HG03558 (cell line): ENCODE results near the gene PIBF1.
"Not testable (repeated sequence)": the region's sequence is repeated elsewhere in the genome, so short reads cannot be mapped to it uniquely, and the experiment has no call there.

ENCODE experiments used
- ATAC-seq: cut with Tn5 transposase; IDR thresholded peaks from one replicate; pipeline ENCODE4 v1.9.1; 2021; ENCODE audit warnings: moderate number of reproducible peaks; ENCODE audit not compliant: unreplicated experiment; ENCODE audit errors: extremely low read depth

The PIBF1 gene

DNA sequence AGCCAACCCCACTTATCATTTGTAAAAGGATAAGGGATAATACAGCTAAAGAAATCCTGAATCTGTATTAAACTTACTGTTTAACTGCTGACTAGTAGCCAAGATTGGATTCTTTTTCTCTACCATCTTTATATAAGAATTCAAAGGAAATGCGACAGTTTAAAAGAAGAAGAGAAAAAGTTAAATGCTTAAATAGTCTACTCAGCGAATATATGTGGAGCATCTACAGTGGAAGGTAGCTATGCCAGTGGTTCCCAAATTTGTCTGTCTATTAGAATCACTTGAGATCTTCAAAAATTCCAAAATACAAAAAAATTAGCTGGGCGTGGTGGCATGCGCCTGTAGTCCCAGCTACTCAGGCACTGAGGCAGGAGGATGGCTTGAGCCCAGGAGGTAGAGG is 216.1 kb downstream of the PIBF1 start:
- ATAC-seq = no peak

DNA sequence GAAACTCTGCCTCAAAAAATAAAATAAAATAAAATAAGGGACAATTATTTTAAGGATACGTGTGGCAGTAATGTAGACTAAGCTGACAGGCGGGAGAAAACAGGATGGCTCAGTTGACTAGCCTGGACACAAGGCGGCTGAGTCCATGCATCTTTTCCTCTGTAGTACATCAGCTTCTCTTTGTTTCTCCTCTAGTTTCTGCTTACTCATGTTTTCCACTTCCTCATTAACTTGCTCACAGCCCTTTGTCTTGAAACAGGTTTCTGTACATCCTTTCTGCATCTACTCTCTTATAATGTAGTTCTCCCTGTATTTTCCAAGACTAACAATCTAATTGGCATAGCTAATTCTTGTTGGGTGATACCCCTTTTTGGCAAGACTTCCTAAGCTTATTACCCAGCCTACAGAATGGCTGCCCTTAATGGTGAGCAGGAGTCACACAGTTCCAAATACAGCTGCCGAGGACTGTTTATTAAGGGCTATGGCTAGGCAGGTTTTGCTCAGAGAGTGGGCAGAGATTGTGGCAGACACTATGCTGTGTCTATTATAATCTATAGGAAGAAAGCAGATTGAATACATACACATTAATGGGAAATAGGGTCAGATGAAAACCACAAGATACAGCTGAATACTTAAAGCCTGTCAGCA is 218.2 kb downstream of the PIBF1 start:
- peak; percentile 80 for ATAC-seq

DNA sequence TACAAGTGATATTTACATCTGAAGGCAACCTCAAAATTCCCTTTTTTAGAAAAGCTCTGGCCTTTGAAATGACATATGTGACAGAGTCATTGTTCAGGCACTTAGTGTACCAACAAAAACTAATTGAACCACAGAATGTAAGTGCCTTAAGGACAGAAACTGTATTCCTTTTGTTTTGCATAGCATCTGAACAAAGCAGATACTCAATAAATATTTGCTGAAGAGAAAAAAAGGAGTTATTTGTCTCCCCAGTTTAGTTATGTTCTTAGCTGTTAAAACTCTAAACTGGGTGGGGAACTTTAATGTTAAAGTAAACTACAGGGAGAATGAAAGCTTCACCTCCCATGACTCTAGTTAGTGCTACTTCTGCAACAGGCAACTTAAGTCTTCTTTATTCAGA is 220.0 kb downstream of the PIBF1 start:
- no peak for ATAC-seq

DNA sequence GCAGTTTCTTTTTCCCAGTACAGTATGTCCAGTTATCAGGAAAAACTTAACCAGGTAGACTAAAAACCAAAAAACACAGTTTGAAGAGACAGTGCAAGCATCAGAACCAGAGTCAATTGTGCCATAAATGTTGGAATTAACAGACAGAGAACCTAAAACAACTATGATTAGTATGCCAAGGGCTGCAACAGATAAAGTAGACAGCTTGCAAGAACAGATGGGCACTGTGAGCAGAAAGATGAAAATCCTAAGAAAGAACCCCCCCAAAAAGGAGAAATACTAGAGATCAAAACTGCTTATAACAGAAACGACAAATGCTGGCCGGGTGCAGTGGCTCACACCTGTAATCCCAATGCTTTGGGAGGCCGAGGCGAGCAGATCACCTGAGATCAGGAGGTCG is 229.8 kb downstream of the PIBF1 start:
- no peak for ATAC-seq

DNA sequence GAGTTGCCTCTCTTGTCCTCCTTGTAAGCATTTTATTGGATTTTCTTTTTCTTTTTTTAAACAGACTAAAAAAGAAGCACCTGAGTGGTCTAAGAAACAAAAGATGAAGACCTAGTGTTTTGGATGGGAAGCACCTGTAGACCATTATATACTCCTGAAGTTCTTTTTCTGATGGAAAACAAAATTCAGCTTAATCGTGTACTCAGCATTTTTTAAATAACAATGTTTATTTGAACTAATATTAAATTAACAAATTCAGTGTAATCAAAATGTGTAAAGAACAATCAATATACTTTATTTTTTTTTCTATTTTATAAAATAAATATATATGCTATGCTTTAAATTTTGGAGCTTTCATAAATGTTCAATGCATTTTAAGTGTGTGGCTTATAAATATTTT is 233.9 kb downstream of the PIBF1 start:
- ATAC-seq = no peak

DNA sequence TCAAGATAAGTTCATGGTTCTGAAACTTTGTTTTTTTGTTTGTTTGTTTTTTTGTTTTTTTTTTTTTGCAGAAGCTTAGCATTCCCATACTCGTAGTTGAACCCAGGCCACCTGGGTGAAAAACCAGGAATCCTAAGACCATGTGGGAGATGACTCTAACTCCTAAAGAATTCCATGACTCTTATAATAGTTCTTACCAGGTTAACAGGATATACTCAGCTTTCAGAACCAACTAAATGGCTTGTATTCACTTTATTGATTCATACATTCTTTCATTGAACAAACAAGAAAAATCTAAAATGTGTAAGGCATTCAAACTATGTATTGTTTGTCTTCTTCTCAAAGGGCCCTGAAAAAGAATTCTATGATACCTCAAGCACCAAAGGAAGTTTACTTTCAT is 236.4 kb downstream of the PIBF1 start:
- ATAC-seq = no peak

- no peak for ATAC-seq
These were observed 243.5 kb downstream of the PIBF1 start for GRCh38 chr13:73025217-73026012.

DNA sequence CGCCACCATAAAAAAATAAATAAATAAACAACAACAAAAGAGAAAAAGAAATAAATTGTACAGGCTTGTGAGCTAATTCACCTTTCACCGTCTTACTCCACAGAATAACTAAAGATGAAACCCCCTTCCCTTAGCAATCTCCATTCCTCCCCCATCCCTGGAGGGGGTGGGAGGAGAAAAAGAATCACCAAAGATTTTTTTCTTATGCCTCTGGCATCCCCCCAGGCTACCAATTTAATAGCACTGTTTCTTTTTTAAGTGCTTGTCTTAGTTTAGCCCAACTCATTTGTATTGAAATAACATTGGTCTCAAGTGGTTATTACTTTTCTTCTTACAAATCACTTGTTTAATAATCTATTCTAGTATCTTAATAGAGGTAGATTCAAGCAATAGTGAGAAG is 253.0 kb downstream of the PIBF1 start:
- no peak for ATAC-seq

- no peak for ATAC-seq
These were observed 253.7 kb downstream of the PIBF1 start for GRCh38 chr13:73035660-73036059.

- no peak for ATAC-seq
These were observed 254.6 kb downstream of the PIBF1 start for GRCh38 chr13:73036566-73036965.

- ATAC-seq = no peak
These were observed 256.1 kb downstream of the PIBF1 start for GRCh38 chr13:73038064-73038463.

GRCh38 chr13:73039201-73040108 is 257.5 kb downstream of the PIBF1 start:
- ATAC-seq = no peak

DNA sequence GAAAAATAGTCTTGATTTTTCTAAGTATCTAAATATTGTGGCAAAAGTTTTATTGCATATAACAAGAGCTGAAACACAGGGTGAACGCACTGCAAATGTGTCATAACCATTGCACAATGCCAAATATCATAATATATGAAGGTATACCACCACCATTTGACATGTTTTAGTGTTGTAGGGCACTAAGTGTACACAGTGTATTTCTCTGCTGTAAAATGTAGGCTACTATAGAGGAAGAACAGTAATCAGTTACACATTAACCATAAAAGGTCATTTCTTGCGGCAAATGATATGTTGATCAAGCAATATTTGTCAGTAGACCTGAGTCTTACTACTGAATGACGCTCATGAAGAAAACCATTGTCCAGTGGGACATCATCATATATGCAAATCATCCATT is 258.6 kb downstream of the PIBF1 start:
- no peak for ATAC-seq

DNA sequence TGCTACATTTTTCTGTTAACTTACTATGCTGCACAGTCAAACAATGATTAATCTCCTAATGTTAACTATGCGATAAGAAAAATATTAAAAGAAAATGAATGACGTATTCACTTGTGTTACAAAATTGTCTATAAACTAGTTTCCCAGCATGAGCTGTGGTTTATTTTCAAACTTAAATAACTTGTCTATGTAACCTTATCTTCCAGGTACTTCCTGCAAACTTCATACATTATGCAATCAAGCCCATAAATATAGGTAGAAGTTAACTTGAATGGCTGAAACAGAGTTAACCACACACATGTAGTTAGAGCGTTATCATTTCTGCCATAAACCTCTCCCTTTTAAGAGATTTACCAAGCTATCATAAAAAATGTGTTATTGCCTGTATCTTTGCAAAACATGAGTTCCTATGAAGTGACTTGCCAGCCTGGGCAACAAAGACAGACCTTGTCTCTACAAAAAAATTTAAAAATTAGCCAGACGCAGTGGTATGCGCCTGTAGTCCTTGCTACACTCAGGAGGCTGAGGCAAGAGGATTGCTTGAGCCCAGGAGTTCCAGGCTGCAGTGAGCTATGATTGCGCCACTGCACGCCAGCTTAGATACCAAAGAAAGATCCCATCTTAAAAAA is 259.1 kb downstream of the PIBF1 start:
- no peak for ATAC-seq

DNA sequence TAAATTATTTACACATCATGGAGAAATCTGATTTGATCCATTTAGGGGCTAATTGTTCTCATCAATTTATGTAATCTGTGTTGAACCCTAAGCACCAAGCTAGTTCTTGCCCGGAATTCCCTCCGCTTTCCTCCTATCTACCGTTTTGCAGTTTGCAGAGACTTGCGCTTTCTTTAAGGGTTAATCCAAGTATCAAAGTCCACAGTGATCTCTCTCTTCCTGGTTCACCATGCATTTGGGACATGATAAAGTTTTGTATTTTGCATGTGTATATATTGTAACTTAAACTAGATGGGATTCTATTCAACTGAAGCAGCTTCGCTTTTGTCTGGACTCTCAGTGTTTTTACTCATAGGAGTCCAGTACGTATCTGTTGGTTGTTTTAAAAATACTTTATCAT is 263.1 kb downstream of the PIBF1 start:
- no peak for ATAC-seq

GRCh38 chr13:73048615-73049014 is 266.7 kb downstream of the PIBF1 start:
- ATAC-seq = not testable (repeated sequence)

DNA sequence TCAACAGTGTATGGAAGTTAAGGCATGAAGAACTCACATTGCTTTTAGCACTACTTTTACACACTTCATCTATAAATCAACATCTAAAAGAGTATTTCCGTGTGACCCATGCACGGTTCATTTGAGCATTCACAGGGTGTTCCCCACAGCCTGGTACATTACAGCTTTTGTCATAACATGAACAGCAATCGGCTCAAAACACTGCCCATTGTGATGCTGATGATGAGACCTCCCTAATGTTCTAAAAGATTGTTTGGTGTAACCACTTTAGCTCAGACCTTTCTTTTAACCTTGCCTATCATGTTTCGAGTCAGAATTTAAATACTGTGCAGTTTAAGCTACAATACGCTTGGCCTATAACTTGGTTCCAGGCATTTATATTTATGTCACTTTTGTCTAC is 272.8 kb downstream of the PIBF1 start:
- no peak for ATAC-seq

- ATAC-seq = no peak
These were observed 274.1 kb downstream of the PIBF1 start for GRCh38 chr13:73055813-73056564.

- ATAC-seq = no peak
These were observed 274.6 kb downstream of the PIBF1 start for GRCh38 chr13:73056565-73056962.
